ENCODE data around the gene MGA. TPM values are rescaled to one million over a fixed set of nuclear protein-coding genes. Genes with fewer than 3 reads are reported as not detected.

MGA gene
- total and polyA plus RNA-seq, 2 experiments from 2014 or later, result 10.9 to 39.6 TPM

DNA sequence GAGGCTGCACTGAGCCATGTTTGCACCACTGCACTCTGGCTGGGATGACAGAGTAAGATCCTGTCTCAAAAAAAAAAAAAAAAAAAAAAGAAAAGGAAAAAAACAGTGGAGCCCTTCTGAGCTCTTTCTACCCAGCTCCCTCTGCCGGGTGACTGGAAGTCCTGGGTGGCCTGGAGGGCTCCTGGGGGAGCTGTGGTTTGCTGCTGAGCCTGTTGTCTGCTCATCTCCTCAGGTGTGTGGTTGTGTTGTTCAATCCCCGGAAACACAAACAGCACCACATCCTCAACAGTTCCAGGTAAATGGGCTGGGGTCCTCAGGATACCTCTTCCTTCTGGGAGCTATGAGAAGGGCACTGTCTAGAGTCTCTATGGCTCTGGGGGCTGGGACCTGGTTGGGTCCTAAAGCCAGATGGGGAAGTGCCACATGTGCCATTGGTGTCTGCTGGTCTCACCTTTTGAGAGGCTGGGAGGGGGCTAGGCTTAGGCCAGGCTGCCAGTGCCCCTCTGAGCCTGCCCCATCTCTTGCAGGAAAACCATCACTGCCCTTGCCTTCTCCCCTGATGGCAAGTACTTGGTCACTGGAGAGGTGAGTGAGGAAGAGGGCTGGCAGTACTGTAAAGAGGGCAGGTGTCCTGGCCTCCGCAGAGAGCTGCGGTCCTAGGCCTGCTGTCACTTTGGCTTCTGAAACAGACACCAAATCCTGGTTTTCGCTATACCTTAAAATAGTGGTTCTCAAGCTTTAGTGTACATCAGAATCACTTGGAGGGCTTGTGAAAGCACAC, 150.6 kb downstream of the MGA start:
- 98% methylated on average over 5 of the region's 5 CpGs for WGBS (ENCODE audit: low lambda C conversion rate, missing lambda C conversion rate)
- H4K20me1 ChIP-seq (ENCODE audit: insufficient read depth, poor library complexity, severe bottlenecking), result no peaks in the 10 kb centered on the region
- H3K9me3 ChIP-seq (ENCODE audit: low read depth), result no peaks in the 10 kb centered on the region
- peaks cover 9% of the 10 kb centered on the region for H3K79me2 ChIP-seq
- H3K4me2 ChIP-seq, result no peak overlapping the region
- TF ChIP-seq EZH2 (IDR thresholded peaks at IDR 0.05; ENCODE audit: borderline replicate concordance), result no peak
- TF ChIP-seq, protein P1, sequence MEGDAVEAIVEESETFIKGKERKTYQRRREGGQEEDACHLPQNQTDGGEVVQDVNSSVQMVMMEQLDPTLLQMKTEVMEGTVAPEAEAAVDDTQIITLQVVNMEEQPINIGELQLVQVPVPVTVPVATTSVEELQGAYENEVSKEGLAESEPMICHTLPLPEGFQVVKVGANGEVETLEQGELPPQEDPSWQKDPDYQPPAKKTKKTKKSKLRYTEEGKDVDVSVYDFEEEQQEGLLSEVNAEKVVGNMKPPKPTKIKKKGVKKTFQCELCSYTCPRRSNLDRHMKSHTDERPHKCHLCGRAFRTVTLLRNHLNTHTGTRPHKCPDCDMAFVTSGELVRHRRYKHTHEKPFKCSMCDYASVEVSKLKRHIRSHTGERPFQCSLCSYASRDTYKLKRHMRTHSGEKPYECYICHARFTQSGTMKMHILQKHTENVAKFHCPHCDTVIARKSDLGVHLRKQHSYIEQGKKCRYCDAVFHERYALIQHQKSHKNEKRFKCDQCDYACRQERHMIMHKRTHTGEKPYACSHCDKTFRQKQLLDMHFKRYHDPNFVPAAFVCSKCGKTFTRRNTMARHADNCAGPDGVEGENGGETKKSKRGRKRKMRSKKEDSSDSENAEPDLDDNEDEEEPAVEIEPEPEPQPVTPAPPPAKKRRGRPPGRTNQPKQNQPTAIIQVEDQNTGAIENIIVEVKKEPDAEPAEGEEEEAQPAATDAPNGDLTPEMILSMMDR (IDR thresholded peaks at IDR 0.05; ENCODE audit: poor library complexity), result no peak
- no peak for TF ChIP-seq EZH2phosphoT487 (IDR thresholded peaks at IDR 0.05; ENCODE audit: low read depth, severe bottlenecking, unreplicated experiment)
- no peaks in the 10 kb centered on the region for H3K27me3 ChIP-seq
- H3K4me3 ChIP-seq, result no peak overlapping the region
- DNase-seq (ENCODE audit: low spot score), result no peak
- no peak overlapping the region for H2AFZ ChIP-seq
- no peaks in the 10 kb centered on the region for H3K9me2 ChIP-seq (replicated peaks; ENCODE audit: insufficient read depth)
- H3K4me1 ChIP-seq (ENCODE audit: insufficient read depth), result no peaks in the 10 kb centered on the region
- H3K36me3 ChIP-seq (replicated peaks; ENCODE audit: insufficient read depth, low read depth), result no peaks in the 10 kb centered on the region
- H3K27ac ChIP-seq, result no peak overlapping the region

DNA sequence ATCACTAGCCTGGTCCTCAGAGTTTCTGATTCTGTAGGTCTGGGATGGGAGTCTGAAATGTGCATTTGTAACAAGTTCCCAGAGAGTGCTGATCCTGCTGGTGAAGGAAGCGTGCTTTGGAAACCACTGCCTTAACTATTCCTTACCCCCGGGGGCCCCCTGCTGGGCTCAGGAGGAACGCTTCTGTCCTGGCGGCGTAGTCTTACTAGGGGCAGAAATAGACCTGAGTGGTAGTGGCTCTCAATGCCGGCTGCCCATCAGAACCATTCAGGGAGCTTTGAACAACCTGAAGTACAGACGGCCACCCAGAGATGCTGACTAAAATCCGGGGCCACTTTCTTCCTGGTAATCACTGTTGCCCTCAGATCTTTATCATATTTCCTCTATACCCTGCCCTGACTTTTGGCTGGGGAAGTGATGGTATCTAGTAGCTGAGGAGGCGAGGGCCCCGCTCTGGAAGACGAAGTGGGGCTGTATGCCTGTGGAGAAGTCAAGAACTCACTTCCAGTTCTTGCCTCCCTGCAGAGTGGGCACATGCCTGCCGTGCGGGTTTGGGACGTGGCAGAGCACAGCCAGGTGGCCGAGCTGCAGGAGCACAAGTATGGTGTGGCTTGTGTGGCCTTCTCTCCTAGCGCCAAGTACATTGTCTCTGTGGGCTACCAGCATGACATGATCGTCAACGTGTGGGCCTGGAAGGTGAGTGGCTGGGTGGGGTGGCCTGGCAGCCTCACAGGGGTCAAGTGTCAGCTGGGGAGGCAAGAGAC, 151.4 kb downstream of the MGA start:
- DNase-seq (ENCODE audit: low spot score), result peak; percentile 93
- no peak overlapping the region for H3K4me2 ChIP-seq
- no peaks in the 10 kb centered on the region for H3K9me3 ChIP-seq (ENCODE audit: low read depth)
- no peak overlapping the region for H3K4me3 ChIP-seq
- no peak for TF ChIP-seq EZH2phosphoT487 (IDR thresholded peaks at IDR 0.05; ENCODE audit: low read depth, severe bottlenecking, unreplicated experiment)
- TF ChIP-seq, protein P1 (IDR thresholded peaks at IDR 0.05; ENCODE audit: poor library complexity), result peak; percentile 92
- H3K4me1 ChIP-seq (ENCODE audit: insufficient read depth), result no peaks in the 10 kb centered on the region
- H3K27me3 ChIP-seq, result no peaks in the 10 kb centered on the region
- H3K36me3 ChIP-seq (replicated peaks; ENCODE audit: insufficient read depth, low read depth), result no peaks in the 10 kb centered on the region
- H4K20me1 ChIP-seq (ENCODE audit: insufficient read depth, poor library complexity, severe bottlenecking), result no peaks in the 10 kb centered on the region
- peaks cover 9% of the 10 kb centered on the region for H3K79me2 ChIP-seq
- WGBS (ENCODE audit: low lambda C conversion rate, missing lambda C conversion rate), result 55% methylated on average over 17 of the region's 18 CpGs
- no peak overlapping the region for H3K27ac ChIP-seq
- no peak overlapping the region for H2AFZ ChIP-seq
- H3K9me2 ChIP-seq (replicated peaks; ENCODE audit: insufficient read depth), result no peaks in the 10 kb centered on the region

GRCh38 chr15:41812820-41813375, 152.7 kb downstream of the MGA start:
- H3K9me3 ChIP-seq (ENCODE audit: low read depth), result no peaks in the 10 kb centered on the region
- no peaks in the 10 kb centered on the region for H4K20me1 ChIP-seq (ENCODE audit: insufficient read depth, poor library complexity, severe bottlenecking)
- no peak overlapping the region for H2AFZ ChIP-seq
- H3K27ac ChIP-seq, result no peak overlapping the region
- H3K9me2 ChIP-seq (replicated peaks; ENCODE audit: insufficient read depth), result no peaks in the 10 kb centered on the region
- no peaks in the 10 kb centered on the region for H3K27me3 ChIP-seq
- no peak for DNase-seq (ENCODE audit: low spot score)
- H3K4me3 ChIP-seq, result no peak overlapping the region
- H3K4me2 ChIP-seq, result no peak overlapping the region
- 99% methylated on average over 11 of the region's 11 CpGs for WGBS (ENCODE audit: low lambda C conversion rate, missing lambda C conversion rate)
- H3K36me3 ChIP-seq (replicated peaks; ENCODE audit: insufficient read depth, low read depth), result no peaks in the 10 kb centered on the region
- H3K79me2 ChIP-seq, result peaks cover 7% of the 10 kb centered on the region
- TF ChIP-seq EZH2phosphoT487 (IDR thresholded peaks at IDR 0.05; ENCODE audit: low read depth, severe bottlenecking, unreplicated experiment) (no peak), EZH2 (IDR thresholded peaks at IDR 0.05; ENCODE audit: borderline replicate concordance) (no peak)
- TF ChIP-seq, protein P1 (IDR thresholded peaks at IDR 0.05; ENCODE audit: poor library complexity), result no peak
- H3K4me1 ChIP-seq (ENCODE audit: insufficient read depth), result no peaks in the 10 kb centered on the region

Measured in hepatocyte (in vitro differentiated cells).